ENCODE measurements around the gene GALNT13. TPM values are rescaled to one million over a fixed set of nuclear protein-coding genes. Genes with fewer than 3 reads are reported as not detected.

GALNT13 gene
- polyA plus RNA-seq, 3 donors: not detected

- no peak overlapping the region for H3K9ac ChIP-seq (ENCODE audit: insufficient read depth, low read length, poor library complexity, severe bottlenecking)
- H3K27me3 ChIP-seq (ENCODE audit: control insufficient read depth in 2 of 2, insufficient read depth in 2 of 2, low read length in 2 of 2): no peaks in the 10 kb centered on the region
- no peak overlapping the region for H3K4me2 ChIP-seq (replicated peaks; ENCODE audit: extremely low read depth, low read length, poor library complexity, severe bottlenecking)
- H4K20me1 ChIP-seq (ENCODE audit: insufficient read depth, low read length): no peaks in the 10 kb centered on the region
- H3K4me1 ChIP-seq (ENCODE audit: control insufficient read depth in 1 of 2, insufficient read depth in 2 of 2, low read length in 2 of 2): no peaks in the 10 kb centered on the region
- H3K4me1 Mint-ChIP-seq: no peaks in the 10 kb centered on the region
- peaks cover 0 to 3% (median 0%) of the 10 kb centered on the region in 3 donors for H3K27me3 Mint-ChIP-seq (ENCODE audit: low read depth in 3 of 3)
- H2AFZ ChIP-seq (ENCODE audit: insufficient read depth, low read depth, low read length, poor library complexity, severe bottlenecking): no peak overlapping the region
- H3K79me2 ChIP-seq (ENCODE audit: insufficient read depth, low read length): no peaks in the 10 kb centered on the region
- no peak for DNase-seq
- no peaks in the 10 kb centered on the region for H3K36me3 ChIP-seq (replicated peaks in 1 of 2; ENCODE audit: control insufficient read depth in 1 of 2, insufficient read depth in 2 of 2, low read length in 2 of 2)
- no peak for TF ChIP-seq CTCF (IDR thresholded peaks at IDR 0.05)
- H3K9me3 Mint-ChIP-seq: peaks cover 0 to 2% (median 1%) of the 10 kb centered on the region in 7 donors
- no peak overlapping the region for H3K4me3 Mint-ChIP-seq
- H3K27ac Mint-ChIP-seq: no peak overlapping the region
- no peak overlapping the region for H3K27ac ChIP-seq (ENCODE audit: low read depth in 1 of 2, low read length in 2 of 2)
- intact Hi-C loops (cut with micrococcal nuclease): no loop called here
- H3K36me3 Mint-ChIP-seq: no peaks in the 10 kb centered on the region
- H3K9me3 ChIP-seq (replicated peaks in 1 of 2; ENCODE audit: control insufficient read depth in 1 of 2, insufficient read depth in 1 of 2, low read length in 2 of 2): no peaks in the 10 kb centered on the region
- H3K4me3 ChIP-seq (replicated peaks in 1 of 3; ENCODE audit: low read depth in 2 of 3, low read length in 3 of 3): no peak overlapping the region
Measured at GRCh38 chr2:154343282-154343681, 471.6 kb downstream of the GALNT13 start.

- no peak overlapping the region for H3K4me3 Mint-ChIP-seq
- DNase-seq: no peak
- H3K27ac Mint-ChIP-seq: no peak overlapping the region
Measured at GRCh38 chr2:154350911-154351310, 479.2 kb downstream of the GALNT13 start.

More at GRCh38 chr2:154350911-154351310, 479.2 kb downstream of the GALNT13 start:
- Histone ChIP-seq H4K20me1 (ENCODE audit: insufficient read depth, low read length) (no peaks in the 10 kb centered on the region), H3K4me1 (ENCODE audit: control insufficient read depth in 1 of 2, insufficient read depth in 2 of 2, low read length in 2 of 2) (no peaks in the 10 kb centered on the region), H3K27ac (ENCODE audit: low read depth in 1 of 2, low read length in 2 of 2) (no peak overlapping the region), H3K79me2 (ENCODE audit: insufficient read depth, low read length) (no peaks in the 10 kb centered on the region), H3K9me3 (replicated peaks in 1 of 2; ENCODE audit: control insufficient read depth in 1 of 2, insufficient read depth in 1 of 2, low read length in 2 of 2) (no peaks in the 10 kb centered on the region), H3K27me3 (ENCODE audit: control insufficient read depth in 2 of 2, insufficient read depth in 2 of 2, low read length in 2 of 2) (no peaks in the 10 kb centered on the region), H3K4me3 (replicated peaks in 1 of 3; ENCODE audit: low read depth in 2 of 3, low read length in 3 of 3) (no peak overlapping the region), H3K9ac (ENCODE audit: insufficient read depth, low read length, poor library complexity, severe bottlenecking) (no peak overlapping the region), H3K36me3 (replicated peaks in 1 of 2; ENCODE audit: control insufficient read depth in 1 of 2, insufficient read depth in 2 of 2, low read length in 2 of 2) (no peaks in the 10 kb centered on the region), H3K4me2 (replicated peaks; ENCODE audit: extremely low read depth, low read length, poor library complexity, severe bottlenecking) (no peak overlapping the region), H2AFZ (ENCODE audit: insufficient read depth, low read depth, low read length, poor library complexity, severe bottlenecking) (no peak overlapping the region)
- no peaks in the 10 kb centered on the region for H3K27me3 Mint-ChIP-seq (ENCODE audit: low read depth in 3 of 3)
- TF ChIP-seq CTCF (IDR thresholded peaks at IDR 0.05): no peak
- H3K36me3 Mint-ChIP-seq: no peaks in the 10 kb centered on the region
- no peaks in the 10 kb centered on the region for H3K4me1 Mint-ChIP-seq
- intact Hi-C loops (cut with micrococcal nuclease): no loop called here
- H3K9me3 Mint-ChIP-seq: peaks cover 0 to 8% (median 4%) of the 10 kb centered on the region in 7 donors
- 4% methylated on average over 3 of the region's 3 CpGs for WGBS (ENCODE audit: insufficient coverage)

Measured in CD14-positive monocyte (primary cell).